ENCODE data around the gene MYO10.

Gene MYO10

GRCh38 chr5:16679190-16679589 is 256.9 kb downstream of the MYO10 start:
- no peak for DNase-seq (ENCODE audit: low spot score)
- Histone ChIP-seq H3K27ac (no peak overlapping the region), H3K4me3 (no peak overlapping the region)
- no peak for TF ChIP-seq CTCF (IDR thresholded peaks at IDR 0.05)

- no peak overlapping the region for H3K27ac ChIP-seq
- no peak overlapping the region for H3K4me3 ChIP-seq
- DNase-seq (ENCODE audit: low spot score), result no peak
- no peak for TF ChIP-seq CTCF (IDR thresholded peaks at IDR 0.05)
Observed at GRCh38 chr5:16675806-16676205, 260.3 kb downstream of the MYO10 start.

GRCh38 chr5:16674750-16675149 is 261.3 kb downstream of the MYO10 start:
- H3K4me3 ChIP-seq, result no peak overlapping the region
- DNase-seq (ENCODE audit: low spot score), result no peak
- no peak overlapping the region for H3K27ac ChIP-seq
- no peak for TF ChIP-seq CTCF (IDR thresholded peaks at IDR 0.05)

- H3K4me3 ChIP-seq, result no peak overlapping the region
- TF ChIP-seq CTCF (IDR thresholded peaks at IDR 0.05), result no peak
- no peak for DNase-seq (ENCODE audit: low spot score)
- no peak overlapping the region for H3K27ac ChIP-seq
Observed at GRCh38 chr5:16673241-16674201, 262.6 kb downstream of the MYO10 start.

- no peak for TF ChIP-seq CTCF (IDR thresholded peaks at IDR 0.05)
- no peak for DNase-seq (ENCODE audit: low spot score)
- H3K4me3 ChIP-seq, result no peak overlapping the region
Observed at GRCh38 chr5:16671208-16671607, 264.9 kb downstream of the MYO10 start.

GRCh38 chr5:16669776-16670175 is 266.3 kb downstream of the MYO10 start:
- H3K27ac ChIP-seq, result no peak overlapping the region
- H3K4me3 ChIP-seq, result no peak overlapping the region
- no peak for DNase-seq (ENCODE audit: low spot score)
- no peak for TF ChIP-seq CTCF (IDR thresholded peaks at IDR 0.05)

More at GRCh38 chr5:16671208-16671607, 264.9 kb downstream of the MYO10 start:
- H3K27ac ChIP-seq, result no peak overlapping the region

- Histone ChIP-seq H3K27ac (no peak overlapping the region), H3K4me3 (no peak overlapping the region)
- no peak for TF ChIP-seq CTCF (IDR thresholded peaks at IDR 0.05)
- no peak for DNase-seq (ENCODE audit: low spot score)
Observed at GRCh38 chr5:16668631-16669030, 267.5 kb downstream of the MYO10 start.
